Activated T-cell treated with anti-CD3 and anti-CD28 coated beads, Interleukin-2, amount 50 U/mL, for 4 hours (primary cell): Measurements from ENCODE around the gene TSPO. TPM values are rescaled to one million over a fixed set of nuclear protein-coding genes. Genes with fewer than 3 reads are reported as not detected.
"Not testable (repeated sequence)": the region's sequence is repeated elsewhere in the genome, so short reads cannot be mapped to it uniquely, and the experiment has no call there.

ENCODE experiments used
- ATAC-seq, 2 donors: fragments of 200-7000 bp; cut with Tn5 transposase; one replicate each; pipeline ENCODE4 v1.10.0; 2021
- DNase-seq: peaks from one replicate; pipeline ENCODE4 v3.0.0-alpha.2; 2020
- H3K27me3 Mint-ChIP-seq: one replicate; pipeline ENCODE4 v1.8.0; 2021; ENCODE audit warnings: low read depth, mixed read lengths
- H3K36me3 Mint-ChIP-seq: one replicate; pipeline ENCODE4 v1.8.0; 2022; ENCODE audit warnings: mixed read lengths; ENCODE audit not compliant: insufficient read depth
- H3K4me1 Mint-ChIP-seq: one replicate; pipeline ENCODE4 v1.8.0; 2021; ENCODE audit warnings: low read depth, mixed read lengths
- H3K4me3 Mint-ChIP-seq: one replicate; pipeline ENCODE4 v1.8.0; 2021; ENCODE audit warnings: mild to moderate bottlenecking, moderate library complexity, mixed read lengths
- H3K9me3 Mint-ChIP-seq: one replicate; pipeline ENCODE4 v1.8.0; 2021; ENCODE audit warnings: mixed read lengths
- total RNA-seq, 3 donors: library from RNA; stranded (reverse); gene quantifications; one replicate each; pipeline ENCODE4 v1.2.1, GENCODE V29; 2021

TSPO gene
- total RNA-seq, 3 donors from 2014 or later, result 60.6 to 79.8 (median 63.5) TPM

- not testable (repeated sequence) for H3K9me3 Mint-ChIP-seq, ATAC-seq, DNase-seq, H3K36me3 Mint-ChIP-seq, H3K4me3 Mint-ChIP-seq, H3K27me3 Mint-ChIP-seq
- peaks cover 23% of the 10 kb centered on the region for H3K4me1 Mint-ChIP-seq
Measured at GRCh38 chr22:43145371-43145770, 6.0 kb upstream of the TSPO start.

GRCh38 chr22:43146332-43146731 lies 5.0 kb upstream of the TSPO start:
- DNase-seq, ATAC-seq, H3K36me3 Mint-ChIP-seq, H3K9me3 Mint-ChIP-seq, H3K27me3 Mint-ChIP-seq, H3K4me3 Mint-ChIP-seq: not testable (repeated sequence)
- H3K4me1 Mint-ChIP-seq, result peaks cover 26% of the 10 kb centered on the region

- no peaks in the 10 kb centered on the region for H3K9me3 Mint-ChIP-seq
- no peaks in the 10 kb centered on the region for H3K27me3 Mint-ChIP-seq
- peaks cover 24% of the 10 kb centered on the region for H3K4me1 Mint-ChIP-seq
- ATAC-seq (no peak), DNase-seq (no peak)
- H3K36me3 Mint-ChIP-seq, result no peaks in the 10 kb centered on the region
- H3K4me3 Mint-ChIP-seq, result no peak overlapping the region
Measured at GRCh38 chr22:43147821-43148220, 3.5 kb upstream of the TSPO start.

DNA sequence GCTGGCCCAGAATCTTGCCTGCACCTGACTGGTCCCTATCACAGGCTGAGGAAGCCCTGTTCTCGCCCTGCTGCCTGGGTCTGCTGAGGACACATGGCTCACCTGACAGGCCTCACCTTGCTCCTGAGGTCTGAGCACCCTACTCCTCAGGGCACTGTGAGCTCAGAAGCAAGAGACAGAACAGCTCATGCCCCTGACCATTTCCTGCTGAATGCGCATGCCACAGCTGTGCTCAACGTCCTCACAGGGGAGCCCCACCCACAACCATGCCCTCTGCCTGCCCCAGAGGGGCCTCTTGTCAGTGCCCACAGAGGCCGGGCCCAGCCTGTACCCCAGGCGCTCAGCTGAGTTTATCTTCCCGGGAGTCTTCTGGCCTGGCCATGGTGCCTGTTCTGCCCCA lies 2.8 kb upstream of the TSPO start:
- Mint-ChIP-seq H3K9me3 (no peaks in the 10 kb centered on the region), H3K4me3 (no peak overlapping the region)
- no peak for DNase-seq

GRCh38 chr22:43150731-43151206 lies 590 bp upstream of the TSPO start:
- H3K9me3 Mint-ChIP-seq, result no peaks in the 10 kb centered on the region
- peak overlapping the region; percentile 80 for H3K4me3 Mint-ChIP-seq
- no peak for DNase-seq
- H3K36me3 Mint-ChIP-seq, result no peaks in the 10 kb centered on the region
- peaks cover 23% of the 10 kb centered on the region for H3K4me1 Mint-ChIP-seq
- no peaks in the 10 kb centered on the region for H3K27me3 Mint-ChIP-seq
- ATAC-seq, result no peak

More for the DNA sequence above, 2.8 kb upstream of the TSPO start:
- no peak for ATAC-seq
- Mint-ChIP-seq H3K27me3 (no peaks in the 10 kb centered on the region), H3K4me1 (peaks cover 24% of the 10 kb centered on the region), H3K36me3 (no peaks in the 10 kb centered on the region)

DNA sequence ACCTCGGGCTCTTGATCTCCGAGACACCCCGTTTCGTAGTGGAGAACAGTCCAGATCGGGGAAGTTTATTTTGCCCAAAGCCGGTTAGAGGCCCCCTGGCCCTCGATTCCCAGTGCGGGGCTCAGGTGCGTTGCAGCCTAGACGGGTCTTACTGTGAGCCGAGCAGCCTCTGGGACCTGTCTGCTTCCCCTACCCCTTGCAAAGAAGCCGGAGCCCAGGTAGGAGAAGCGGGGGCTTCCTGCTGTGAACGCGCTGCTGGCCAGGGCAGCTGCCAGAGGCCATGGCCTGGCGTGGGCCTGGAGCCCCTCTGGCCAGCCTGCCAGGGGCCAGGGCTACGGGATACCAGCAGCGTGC lies 621 bp downstream of the TSPO start:
- peak; percentile 35 to 42 for ATAC-seq
- peaks cover 25% of the 10 kb centered on the region for H3K4me1 Mint-ChIP-seq
- DNase-seq, result no peak
- H3K27me3 Mint-ChIP-seq, result no peaks in the 10 kb centered on the region
- peak overlapping the region; percentile 80 for H3K4me3 Mint-ChIP-seq
- H3K36me3 Mint-ChIP-seq, result no peaks in the 10 kb centered on the region
- H3K9me3 Mint-ChIP-seq, result no peaks in the 10 kb centered on the region

GRCh38 chr22:43152357-43153071 lies 1.2 kb downstream of the TSPO start:
- ATAC-seq, result peak; percentile 84 to 90
- peak overlapping the region; percentile 80 for H3K4me3 Mint-ChIP-seq
- no peaks in the 10 kb centered on the region for H3K9me3 Mint-ChIP-seq
- DNase-seq, result peak; percentile 42
- H3K27me3 Mint-ChIP-seq, result no peaks in the 10 kb centered on the region
- peaks cover 22% of the 10 kb centered on the region for H3K4me1 Mint-ChIP-seq
- no peaks in the 10 kb centered on the region for H3K36me3 Mint-ChIP-seq

GRCh38 chr22:43153899-43154298 lies 2.5 kb downstream of the TSPO start:
- ATAC-seq (no peak), DNase-seq (no peak)
- H3K27me3 Mint-ChIP-seq, result no peaks in the 10 kb centered on the region
- peaks cover 18% of the 10 kb centered on the region for H3K4me1 Mint-ChIP-seq
- H3K36me3 Mint-ChIP-seq, result no peaks in the 10 kb centered on the region
- H3K9me3 Mint-ChIP-seq, result no peaks in the 10 kb centered on the region
- H3K4me3 Mint-ChIP-seq, result no peak overlapping the region

DNA sequence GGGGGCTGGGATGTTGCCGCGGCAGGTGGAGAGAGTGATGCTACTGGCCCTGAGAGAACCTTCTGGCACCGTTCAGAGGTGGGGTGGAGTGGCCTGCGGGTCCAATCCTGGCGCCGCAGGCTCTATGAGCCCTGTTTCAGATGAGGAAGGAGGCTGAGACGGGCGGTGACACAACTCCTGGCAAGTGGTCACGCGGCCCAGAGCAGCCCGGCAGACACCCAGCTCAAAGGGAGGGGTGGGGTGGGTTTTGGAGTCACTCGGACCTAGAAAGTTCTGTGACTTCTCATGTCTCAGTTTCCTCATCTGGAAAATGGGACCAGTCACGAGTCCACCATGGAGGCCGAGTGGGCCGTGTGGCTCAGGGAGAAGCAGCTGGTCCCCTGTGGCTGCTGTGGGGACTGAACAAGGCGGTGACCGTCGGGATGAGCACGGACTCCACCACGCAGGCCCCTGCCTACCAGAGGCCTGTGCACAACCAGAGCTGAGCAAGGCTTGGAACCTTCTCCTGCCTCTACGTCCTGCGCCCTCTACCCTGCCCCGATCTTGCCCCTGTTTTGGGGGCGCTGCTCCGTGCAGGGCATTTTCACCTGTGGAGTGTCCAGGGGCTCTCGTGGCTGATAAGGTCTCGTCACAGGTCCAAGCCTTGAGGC lies 3.7 kb downstream of the TSPO start:
- Mint-ChIP-seq H3K4me3 (no peak overlapping the region), H3K36me3 (no peaks in the 10 kb centered on the region), H3K9me3 (no peaks in the 10 kb centered on the region), H3K27me3 (no peaks in the 10 kb centered on the region), H3K4me1 (peaks cover 18% of the 10 kb centered on the region)
- no peak for DNase-seq
- ATAC-seq, result no peak

DNA sequence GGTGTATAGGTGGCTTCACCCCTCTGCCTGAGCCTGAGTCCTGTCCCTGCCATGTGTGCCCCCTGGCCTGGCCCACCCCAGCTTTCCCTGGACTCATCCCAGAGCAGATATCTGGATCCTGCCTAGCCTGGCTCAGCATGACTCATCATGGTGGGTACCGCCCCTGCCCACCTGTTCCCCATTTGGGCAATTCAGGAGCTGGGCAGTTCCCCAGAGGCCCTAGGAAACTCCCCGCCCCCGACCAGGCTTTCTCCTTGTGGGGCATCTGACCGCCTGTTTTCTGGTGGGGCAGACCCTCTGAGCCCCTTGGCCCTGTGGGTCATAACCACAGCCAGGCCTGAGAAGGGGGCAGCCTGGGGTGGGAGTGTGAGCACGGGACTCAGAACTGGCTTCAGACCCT lies 4.4 kb downstream of the TSPO start:
- H3K27me3 Mint-ChIP-seq, result no peaks in the 10 kb centered on the region
- DNase-seq, result no peak
- no peak overlapping the region for H3K4me3 Mint-ChIP-seq
- no peaks in the 10 kb centered on the region for H3K9me3 Mint-ChIP-seq
- peaks cover 14% of the 10 kb centered on the region for H3K4me1 Mint-ChIP-seq
- ATAC-seq, result no peak
- H3K36me3 Mint-ChIP-seq, result no peaks in the 10 kb centered on the region

GRCh38 chr22:43156413-43156812 lies 5.1 kb downstream of the TSPO start:
- no peak for ATAC-seq
- Mint-ChIP-seq H3K36me3 (no peaks in the 10 kb centered on the region), H3K9me3 (no peaks in the 10 kb centered on the region)

DNA sequence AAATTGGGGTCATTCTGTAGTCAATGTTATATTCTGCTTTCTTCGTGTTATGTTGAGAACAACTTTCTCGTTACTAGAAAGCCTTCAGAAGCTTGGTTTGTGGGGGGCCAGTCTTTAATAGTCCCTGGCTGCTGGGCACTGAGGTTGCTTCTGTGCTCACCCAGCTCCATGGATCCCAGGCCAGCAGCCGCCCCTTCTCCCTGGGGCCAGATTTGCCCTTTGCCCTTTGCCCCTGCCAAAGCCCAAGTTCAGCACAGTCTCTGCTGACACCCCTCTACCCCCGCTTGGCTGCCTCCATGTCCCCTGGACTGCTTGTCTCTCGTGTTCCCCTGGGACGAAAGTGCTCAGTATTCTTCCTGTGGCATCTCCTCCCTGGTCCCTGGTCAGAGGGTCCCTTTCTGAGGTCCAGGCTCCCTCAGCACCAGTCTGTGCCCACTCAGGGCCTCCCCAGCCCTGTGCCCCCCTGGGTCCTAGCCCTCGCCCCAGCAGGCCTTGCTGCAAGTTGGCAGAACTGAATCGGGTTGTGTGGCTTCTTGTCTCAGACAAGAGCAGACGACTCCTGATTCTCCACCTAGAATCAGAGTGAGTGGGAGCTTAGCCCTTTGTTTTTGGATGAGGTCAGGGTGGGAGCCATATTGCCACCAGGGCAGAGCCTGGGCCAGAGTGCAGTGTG lies 6.7 kb downstream of the TSPO start:
- H3K9me3 Mint-ChIP-seq, result no peaks in the 10 kb centered on the region
- H3K4me1 Mint-ChIP-seq, result peaks cover 4% of the 10 kb centered on the region
- no peak for ATAC-seq
- no peaks in the 10 kb centered on the region for H3K27me3 Mint-ChIP-seq
- no peak overlapping the region for H3K4me3 Mint-ChIP-seq
- DNase-seq, result no peak
- H3K36me3 Mint-ChIP-seq, result no peaks in the 10 kb centered on the region

More at GRCh38 chr22:43156413-43156812, 5.1 kb downstream of the TSPO start:
- no peak for DNase-seq
- H3K4me3 Mint-ChIP-seq, result no peak overlapping the region
- H3K27me3 Mint-ChIP-seq, result no peaks in the 10 kb centered on the region
- peaks cover 10% of the 10 kb centered on the region for H3K4me1 Mint-ChIP-seq

DNA sequence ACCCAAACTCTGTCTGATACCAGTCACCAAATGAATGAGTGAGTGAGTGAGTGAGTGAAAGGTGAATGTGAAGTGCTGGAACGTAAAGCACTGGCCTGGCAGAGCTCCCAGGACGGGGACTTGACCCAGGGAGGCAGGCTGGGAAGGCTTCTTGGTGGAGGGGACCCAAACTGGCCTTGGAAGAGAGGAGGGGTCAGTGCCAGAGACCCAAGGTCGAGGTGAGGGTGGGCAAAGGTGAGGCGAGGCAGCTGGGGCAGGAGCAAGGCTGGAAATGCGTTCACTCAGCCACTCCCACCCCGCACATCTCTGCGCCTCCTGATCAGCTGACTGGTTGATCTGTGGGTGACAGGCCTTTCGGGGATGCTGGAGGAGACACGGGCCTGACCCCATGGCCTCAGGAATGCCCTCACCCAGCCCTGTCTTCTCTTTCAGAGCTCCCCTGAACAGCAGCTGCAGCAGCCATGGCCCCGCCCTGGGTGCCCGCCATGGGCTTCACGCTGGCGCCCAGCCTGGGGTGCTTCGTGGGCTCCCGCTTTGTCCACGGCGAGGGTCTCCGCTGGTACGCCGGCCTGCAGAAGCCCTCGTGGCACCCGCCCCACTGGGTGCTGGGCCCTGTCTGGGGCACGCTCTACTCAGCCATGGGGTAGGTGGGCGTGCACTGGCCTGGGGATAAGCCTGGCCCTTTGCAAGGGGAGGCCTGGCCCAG lies 7.6 kb downstream of the TSPO start:
- Mint-ChIP-seq H3K9me3 (no peaks in the 10 kb centered on the region), H3K27me3 (no peaks in the 10 kb centered on the region), H3K4me3 (no peak overlapping the region), H3K4me1 (peaks cover 2% of the 10 kb centered on the region), H3K36me3 (peaks cover under 1% of the 10 kb centered on the region)
- DNase-seq (no peak), ATAC-seq (no peak)

GRCh38 chr22:43159484-43160178 lies 8.3 kb downstream of the TSPO start:
- no peaks in the 10 kb centered on the region for H3K9me3 Mint-ChIP-seq
- peaks cover 1% of the 10 kb centered on the region for H3K36me3 Mint-ChIP-seq
- no peaks in the 10 kb centered on the region for H3K27me3 Mint-ChIP-seq
- ATAC-seq (no peak), DNase-seq (no peak)
- peaks cover 2% of the 10 kb centered on the region for H3K4me1 Mint-ChIP-seq
- H3K4me3 Mint-ChIP-seq, result no peak overlapping the region
